Stimulated activated CD8-positive, alpha-beta memory T cell treated with anti-CD3 and anti-CD28 coated beads, Interleukin-15, amount 100 ng/mL, for 48 hours (primary cell): Measurements from ENCODE around the gene GNB1L.
"Not testable (repeated sequence)": the region's sequence is repeated elsewhere in the genome, so short reads cannot be mapped to it uniquely, and the experiment has no call there.

Experiments
- DNase-seq, 2 donors: peaks; one replicate each; pipeline ENCODE4 v3.0.0-alpha.2; 2020; ENCODE audit warnings: low read depth in 2 of 2

The GNB1L gene

DNA sequence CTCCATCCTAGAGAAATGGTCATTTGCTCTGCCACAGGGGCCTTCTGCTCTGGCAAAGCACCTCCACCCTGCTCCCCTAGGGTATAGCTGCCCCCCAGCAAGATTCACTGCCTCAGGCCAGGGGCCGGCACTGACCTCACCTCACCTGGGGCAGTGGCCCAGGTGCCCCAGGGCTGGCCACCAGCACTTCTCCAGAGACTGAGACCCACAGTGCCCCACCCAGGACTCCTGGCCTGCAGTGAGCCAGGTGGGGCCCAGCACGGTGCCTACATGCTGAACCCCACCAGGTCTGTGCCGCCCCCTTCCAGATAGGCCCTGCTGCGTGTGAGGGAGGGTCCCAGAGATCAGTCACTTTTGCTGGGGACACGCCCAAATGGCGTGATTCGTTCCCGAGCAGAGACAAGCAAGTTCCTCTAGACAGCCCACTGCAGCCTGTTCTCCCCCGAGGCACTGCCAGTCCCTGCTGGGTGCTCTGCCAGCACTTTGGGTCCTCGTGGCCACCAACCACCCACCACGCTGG, 10.8 kb downstream of the GNB1L start:
- no peak for DNase-seq

DNA sequence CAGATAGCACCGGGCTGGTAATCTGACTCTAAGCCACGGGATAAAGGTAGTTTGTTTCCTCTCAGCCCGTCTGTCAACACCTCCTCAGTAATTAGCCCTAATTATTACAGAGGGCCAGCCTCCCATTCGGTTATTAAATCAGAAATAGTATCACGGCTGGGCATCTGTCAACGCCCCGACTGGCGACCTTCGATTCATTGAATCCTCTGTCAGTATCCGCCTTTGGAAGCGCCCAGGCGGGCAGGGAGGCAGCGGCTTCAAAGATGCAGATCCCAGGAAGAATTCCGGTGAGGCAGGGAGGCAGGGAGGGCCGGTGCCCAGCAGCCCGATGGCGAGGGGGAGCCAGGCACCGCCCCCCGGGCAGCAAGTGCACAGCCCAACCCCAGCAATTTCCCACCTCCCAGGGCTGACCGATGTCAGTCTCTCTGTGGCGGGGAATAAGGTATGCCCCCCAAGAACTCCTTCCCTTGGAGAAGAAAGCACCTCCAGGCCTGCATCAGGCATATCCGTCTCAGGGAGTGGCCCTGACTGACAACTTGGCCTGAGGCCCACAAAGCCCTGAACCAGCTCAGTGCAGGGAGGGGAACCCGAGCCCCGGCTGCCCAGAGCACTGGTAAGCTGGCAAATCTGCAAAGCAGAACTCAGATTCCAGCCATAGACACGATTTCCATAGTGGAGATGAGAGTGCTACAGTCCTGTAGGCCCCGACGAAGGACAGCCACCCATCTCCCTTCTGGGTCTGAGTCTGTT, 11.4 kb downstream of the GNB1L start:
- no peak for DNase-seq

DNA sequence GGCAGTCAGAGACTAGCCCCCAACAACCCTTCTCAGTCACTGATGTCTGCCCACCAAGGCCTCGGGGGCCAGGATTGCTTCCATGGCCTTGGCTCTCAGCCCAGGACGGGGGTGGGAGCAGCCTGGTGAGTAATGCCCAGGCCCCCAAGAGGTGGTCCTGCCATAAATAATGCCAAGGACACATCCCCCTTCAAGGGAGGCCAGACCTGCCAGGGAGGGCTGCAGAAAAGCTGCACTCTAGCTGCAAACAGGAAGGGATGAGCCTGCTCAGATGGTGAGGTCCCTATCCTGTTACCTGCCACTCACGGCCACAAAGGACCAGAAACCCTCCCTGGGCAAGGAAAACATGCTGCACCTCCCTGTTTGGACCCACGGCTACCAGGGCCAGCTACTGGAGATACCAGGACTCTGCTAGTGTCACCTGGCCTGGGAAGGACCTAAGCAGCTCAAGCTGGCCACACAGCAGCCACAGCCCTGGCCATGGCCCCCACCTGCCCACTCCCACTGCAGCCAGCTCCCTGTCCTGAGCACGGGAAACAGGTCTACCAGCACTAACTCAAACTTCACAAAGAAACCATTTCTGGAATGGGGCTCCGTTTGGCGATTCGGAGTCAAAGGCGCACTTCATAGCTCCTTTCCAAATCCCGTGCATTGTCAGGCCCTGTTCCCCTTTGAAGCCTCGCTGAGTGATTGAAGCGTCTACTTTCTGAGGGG, 12.1 kb downstream of the GNB1L start:
- DNase-seq, result no peak

DNA sequence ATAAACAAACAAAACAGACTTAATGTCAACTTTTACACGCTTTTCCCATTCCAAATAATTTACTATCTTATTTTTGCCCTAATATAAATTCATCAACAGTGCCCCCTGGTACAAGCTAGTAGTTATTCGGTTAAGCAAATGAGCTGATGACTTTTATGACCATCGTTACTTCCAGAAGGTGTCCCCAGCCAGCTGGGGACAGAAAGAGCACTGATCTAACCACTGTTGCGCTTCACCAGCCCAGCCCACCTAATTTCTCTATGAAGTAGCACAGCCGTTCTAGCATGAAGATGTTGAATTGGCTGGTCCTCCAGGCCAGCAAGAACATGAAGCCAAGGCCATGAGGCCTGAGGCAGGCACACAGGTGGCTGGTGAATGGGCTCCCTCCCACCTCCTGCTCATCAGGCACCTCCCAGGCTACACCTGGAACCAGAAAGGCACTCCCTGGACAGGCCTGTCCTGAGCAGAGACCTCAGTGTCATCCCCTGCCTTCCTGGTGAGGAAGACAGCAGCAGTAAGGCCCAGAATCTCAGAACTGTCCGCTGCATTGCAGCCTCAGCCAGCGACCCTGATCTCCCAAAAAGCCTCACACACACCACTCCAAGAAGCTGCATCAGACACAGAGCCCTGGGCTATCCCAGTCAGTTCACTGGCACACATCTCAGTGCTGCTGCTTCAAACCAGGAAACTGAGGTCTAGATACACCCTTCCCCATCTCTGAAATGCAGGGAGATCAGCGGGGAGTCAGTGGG, 12.9 kb downstream of the GNB1L start:
- no peak for DNase-seq

DNA sequence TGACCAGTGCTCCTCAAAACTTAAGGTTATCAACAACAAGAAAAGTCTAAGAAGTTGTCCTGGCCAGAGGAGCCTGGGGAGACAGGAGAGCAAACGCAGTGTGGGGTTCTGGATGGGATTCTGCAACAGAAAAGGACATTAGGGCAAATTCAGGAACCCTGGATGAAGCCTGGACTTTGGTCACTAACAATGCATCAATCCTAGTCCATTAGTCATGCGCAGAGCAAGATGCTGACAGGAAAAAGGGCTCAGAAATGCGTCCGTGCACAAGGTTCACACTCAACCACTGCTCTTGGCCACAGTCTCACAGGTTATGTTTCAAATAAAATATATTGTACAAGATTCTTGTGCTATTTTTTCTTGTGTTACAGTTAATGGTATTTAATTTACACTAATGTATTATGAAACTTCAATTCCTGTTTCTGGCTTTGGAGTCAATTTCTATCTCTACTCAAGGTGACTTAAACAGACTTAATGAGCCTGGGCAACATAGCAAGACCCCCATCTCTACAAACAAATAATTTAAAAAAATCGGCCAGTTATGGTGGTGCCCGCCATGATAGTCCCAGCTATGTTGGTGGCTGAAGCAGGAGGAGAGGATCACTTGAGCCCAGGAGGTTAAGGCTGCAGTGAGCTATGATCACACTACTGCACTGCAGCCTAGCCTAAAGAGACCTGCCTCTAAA, 13.6 kb downstream of the GNB1L start:
- no peak for DNase-seq

DNA sequence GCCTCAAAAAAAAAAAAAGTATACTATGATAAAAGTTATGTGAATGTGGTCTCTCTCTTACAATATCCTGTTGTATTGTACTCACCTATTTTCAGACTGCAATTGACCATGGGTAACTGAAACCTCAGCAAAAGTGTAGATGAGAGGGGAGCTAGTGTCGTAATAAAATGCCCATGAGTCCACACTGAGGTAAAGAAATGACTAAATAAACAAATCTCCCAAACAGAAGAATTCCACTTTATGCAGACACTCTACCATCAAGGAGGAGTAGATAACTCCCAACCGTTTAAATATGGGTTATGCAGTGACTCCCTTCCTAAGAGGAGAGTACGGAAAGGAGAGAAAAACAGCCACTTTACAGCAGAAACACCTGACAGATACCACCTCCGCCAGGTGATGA, 14.6 kb downstream of the GNB1L start:
- DNase-seq, result no peak

DNA sequence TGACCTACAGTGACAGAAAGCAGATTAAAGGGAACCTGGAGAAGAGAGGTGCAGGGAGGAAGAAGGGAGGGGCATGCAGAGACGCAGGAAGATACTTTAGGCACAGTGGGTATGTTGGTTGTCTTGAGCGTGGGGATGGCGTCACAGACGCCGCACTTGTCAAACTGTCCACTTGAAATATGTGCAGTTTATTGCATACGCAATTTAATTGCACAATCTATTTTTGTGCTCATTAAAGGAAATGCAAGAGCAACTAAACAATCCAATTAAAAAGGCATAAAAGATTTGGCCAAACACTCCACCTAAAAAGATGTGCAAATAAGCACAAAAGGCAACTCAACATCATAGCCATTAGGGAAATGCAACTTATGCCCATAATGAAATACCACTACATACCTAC, 16.8 kb downstream of the GNB1L start:
- DNase-seq, result no peak

DNA sequence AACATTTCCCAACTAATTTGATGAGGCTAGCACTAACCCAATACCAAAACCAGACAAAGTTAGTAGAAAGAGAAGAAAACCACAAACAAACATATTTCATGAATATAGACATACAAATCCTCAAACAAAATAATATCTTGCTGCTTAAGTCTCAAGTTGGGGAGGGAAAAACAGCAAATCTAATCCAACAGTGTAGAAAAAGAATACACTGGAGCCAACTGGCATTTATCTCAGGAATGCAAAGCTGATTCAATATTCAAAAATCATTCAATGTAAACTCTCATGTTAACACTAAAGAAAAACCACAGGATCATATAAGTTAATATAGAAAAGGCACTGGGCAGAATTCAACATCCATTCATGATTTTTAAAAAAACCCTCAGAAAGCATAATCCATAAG, 18.2 kb downstream of the GNB1L start:
- no peak for DNase-seq

DNA sequence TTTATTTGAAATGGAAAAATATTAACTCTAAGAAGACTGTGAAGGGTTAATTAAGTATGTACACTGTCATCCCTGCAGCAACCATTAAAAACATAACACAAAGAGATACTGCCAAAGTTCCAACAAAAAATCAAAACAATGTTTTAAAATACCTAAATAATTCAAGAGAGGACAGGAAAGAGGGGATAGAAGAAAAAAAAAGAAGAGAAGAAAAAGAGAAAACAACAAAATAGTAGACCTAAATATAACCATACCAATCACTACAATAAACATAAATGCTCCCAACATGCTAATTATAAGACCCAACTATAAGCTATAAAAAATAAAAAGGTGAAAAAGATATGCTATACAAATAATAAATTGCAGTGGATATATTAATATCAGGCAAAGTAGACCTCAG, 20.1 kb downstream of the GNB1L start:
- no peak for DNase-seq

DNA sequence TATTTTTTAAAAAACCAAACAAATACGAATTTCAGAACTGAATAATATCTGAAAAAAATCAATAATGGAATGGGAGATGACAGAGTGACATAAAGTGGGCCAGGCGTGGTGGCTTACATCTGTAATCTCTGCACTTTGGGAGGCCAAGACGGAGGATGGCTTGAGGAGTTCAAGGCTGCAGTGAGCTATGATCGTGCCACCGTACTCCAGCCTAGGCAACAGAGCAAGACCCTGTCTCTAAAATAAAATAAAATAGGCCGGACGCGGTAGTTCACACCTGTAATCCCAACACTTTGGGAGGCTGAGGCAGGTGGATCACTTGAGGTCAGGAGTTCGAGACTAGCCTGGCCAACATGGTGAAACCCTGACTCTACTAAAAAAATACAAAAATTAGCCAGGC, 21.3 kb downstream of the GNB1L start:
- not testable (repeated sequence) for DNase-seq

DNA sequence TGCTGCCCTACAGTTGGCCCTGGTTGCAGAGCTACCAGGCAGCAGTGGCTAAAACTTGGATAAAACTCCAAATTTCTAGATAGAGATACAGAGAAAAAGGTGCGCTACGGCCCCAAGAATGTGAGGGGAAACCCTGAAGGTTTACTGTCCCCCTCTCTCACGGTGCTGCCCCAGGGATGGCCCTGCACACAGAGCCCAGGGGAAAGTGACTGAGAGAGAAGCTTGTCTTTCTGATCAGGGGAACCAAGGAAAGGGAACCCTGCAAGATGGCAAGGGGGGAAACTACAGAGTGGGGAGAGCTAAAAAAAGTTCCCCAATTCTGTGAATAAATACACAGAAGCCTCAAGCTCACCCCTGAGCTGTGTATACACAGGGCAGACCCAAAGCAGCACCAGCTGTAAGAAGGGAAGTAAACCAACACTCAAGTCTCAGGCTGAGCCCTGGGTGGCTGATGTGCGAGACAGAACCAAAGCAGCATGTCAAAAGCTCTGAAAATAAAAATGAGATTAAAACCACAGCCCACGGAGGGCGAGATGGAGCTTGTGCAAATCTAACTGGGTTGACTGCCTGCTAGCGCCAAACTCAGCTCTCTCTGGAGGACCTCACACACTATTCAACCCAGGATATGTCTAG, 22.1 kb downstream of the GNB1L start:
- no peak for DNase-seq

DNA sequence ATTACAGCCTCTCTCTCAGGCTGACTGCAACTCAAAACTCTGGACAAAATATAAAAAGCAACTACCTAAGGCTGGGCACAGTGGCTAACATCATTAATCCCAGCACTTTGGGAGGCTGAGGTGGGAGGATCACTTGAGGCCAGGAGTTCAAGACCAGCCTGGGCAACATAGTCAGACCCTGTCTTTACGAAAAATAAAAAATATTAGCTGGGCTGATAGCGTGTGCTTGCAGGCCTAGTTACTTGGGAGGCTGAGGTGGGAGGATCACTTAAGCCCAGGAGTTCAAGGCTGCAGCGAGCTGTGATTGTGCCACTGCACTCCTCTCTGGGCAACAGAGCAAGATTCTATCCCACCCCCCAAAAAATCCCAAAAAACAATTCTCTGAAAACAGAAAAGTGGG, 22.7 kb downstream of the GNB1L start:
- not testable (repeated sequence) for DNase-seq

DNA sequence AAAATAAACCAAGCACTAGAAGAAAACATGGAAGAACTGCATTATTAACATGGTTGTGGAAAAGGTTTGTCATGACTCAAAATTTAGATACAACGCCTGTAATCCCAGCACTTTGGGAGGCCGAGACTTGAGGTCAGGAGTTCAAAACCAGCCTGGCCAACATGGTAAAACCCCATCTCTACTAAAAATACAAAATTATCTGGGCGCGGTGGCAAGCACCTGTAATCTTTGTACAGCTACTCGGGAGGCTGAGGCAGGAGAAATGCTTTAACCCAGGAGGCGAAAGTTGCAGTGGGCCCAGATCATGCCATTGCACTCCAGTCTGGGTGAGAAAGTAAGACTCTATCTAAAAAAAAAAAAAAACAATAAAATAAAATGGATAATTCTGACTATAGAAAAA, 23.7 kb downstream of the GNB1L start:
- no peak for DNase-seq

DNA sequence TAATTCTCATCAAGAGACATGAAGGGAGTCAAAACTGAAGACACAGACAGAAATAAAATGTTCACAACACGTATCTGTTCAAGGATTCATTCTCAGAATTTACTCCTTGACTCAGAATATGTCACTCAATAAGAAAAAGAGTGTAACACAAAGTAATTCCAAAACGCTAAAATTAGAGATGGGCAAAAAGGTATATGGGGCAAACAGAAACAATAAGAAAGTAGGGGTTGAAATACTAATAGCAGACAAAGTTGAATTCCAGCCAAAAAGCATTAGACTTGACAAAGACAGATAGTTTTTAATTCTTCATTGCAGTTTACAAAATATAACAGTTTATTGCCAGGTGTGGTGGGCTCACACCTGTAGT, 26.7 kb downstream of the GNB1L start:
- no peak for DNase-seq

DNA sequence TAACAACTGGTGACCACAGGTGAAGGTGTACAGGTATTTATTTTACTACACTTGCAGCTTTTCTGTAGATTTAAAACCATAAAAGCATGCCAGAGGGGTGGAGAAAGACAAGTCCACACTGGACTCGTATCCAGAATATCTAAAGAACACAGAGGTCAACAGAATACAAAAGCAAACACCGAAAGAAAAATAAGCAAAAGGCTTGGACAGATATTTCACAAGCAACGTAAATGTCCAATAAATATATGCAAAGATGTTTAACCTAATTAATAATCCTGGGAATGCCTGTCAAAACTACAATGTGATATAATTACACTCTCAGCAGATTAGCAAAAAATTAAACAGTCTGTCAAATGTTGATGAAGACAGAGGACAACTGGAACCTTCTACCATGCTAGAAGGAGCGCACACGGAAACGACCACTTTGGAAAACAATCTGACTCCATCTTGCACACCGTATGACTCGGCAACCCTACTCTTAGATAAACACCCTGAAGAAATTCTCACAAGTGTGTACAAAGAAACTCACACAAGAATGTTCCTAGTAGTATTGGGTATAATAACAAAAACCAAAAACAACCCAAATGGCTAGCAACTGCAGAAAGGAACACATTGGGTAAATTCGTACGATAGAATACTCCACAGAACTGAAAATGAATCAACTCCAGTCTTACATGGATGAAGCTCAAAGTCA, 27.2 kb downstream of the GNB1L start:
- DNase-seq, result no peak

DNA sequence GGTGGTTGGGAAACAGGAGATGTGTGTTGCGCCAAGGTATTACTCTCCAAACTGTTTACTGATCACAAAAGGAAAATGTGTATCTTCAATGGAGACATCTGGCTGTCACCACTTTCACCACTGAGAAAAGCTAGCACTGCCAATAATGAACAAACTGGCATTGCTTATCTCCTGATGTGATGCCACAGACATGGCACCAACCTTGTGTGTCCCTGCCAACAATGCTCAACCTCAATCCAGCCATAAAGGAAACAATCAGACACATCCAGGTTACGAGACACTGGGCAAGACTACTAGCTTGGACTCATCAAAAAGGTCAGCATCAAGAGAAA, 28.1 kb downstream of the GNB1L start:
- no peak for DNase-seq

DNA sequence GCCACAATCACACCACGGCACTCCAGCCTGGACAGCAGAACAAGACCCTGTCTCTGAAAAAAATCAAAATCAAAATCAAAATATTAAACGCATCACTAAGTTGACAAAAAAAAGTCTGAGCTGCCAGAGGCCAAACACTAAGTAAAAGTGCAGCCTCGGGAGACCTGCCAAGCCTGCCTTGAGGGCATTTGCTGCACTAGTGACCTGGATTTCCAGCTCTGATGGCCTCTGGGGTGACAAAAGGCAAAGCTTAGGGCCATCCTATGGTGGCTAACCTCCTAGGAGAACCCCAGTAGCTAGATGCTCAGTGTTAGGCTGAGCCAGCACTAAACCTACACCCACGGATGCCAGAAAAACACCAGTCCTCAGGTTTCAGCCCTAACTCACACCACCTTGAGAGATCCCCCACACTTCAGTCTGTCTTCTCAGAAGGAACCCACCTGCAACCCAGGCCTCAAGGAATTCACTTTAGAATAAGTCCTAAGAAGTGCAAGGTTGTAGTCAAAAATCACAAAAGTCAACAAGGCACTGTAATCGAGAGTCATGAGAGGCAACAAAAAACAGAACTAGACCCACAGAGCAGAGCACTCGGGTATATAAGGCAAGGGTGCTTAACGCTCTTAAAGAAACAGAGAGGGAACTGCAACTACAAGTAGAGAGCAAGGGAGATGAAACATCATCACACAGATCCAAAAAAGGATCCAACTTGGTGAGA, 28.6 kb downstream of the GNB1L start:
- DNase-seq, result no peak

DNA sequence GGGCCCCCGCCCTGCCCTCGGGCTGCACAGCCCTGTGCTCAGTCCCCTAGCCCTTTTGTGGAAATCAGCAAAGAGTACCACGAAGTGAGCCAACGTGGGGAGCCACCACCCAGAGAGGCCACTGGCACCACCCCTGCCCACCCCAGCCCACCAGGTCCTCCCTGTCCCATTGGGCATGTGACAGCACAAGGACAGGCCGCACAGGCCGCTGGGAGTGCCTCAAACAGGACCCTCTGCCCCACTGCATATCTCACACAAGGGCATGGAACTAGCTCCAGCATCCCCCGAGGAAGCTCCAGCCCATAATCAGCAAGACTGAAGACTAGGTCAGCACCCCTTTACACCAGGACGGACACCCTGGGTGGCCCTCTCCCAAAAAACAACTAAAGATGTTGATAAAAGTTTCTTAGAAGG, 29.7 kb downstream of the GNB1L start:
- no peak for DNase-seq

DNA sequence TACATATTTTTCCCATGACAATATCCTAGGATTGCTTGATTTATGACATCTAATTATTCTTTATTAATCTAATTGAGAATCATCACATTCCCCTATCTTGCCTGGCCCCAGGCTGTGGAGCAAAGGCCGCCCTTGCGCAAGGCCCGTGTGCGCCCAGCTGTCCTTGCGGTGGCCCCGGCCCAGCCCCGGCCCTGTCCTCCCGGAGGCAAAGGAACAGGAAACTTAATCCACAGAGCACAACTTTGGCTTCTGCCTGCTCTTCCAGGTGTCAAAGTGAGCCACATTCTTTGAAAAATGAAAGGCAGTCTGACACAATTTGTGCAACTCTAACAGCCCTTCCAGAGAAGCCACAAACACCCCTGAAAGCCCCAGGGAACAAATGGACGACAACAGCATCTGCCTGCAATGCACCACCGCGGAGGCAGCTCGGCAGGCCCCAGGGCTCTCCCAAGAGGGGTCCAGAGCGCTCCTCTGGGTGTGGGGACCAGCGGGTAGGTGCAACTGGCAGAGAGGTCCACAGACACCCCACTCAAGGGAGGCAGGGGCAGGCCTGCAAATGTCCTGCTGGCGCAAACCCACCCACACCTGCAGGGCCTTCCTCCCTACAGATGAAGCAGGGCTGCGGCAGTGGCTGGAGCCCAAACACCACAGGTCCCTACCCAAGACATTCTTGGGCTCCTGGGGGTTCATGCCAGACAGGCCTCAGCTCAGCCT, 30.3 kb downstream of the GNB1L start:
- DNase-seq, result no peak

DNA sequence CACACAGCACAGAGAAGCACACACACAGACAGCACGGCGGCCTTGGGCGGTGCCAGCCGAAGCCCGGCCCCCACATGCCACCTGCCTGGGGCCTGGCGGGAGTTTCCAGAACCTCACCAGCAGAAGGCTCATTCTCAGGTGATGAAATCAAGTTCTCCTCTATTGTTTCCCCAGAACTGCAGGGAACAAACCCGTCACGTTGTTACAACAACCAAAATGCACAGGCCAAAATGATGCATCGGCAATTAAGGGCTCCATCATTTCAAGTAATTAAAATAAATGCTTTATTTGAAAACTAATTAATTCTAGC, 30.8 kb downstream of the GNB1L start:
- DNase-seq, result no peak
